Sigmoid colon (tissue), 4 donors: ENCODE measurements around the gene GOLGA8B.
"Not testable (repeated sequence)": the region's sequence is repeated elsewhere in the genome, so short reads cannot be mapped to it uniquely, and the experiment has no call there.

Experiments
- CTCF ChIP-seq, 4 experiments: fragments of 450-650 bp in 3 of 4; fragments of 200-600 bp in 1 of 4; IDR thresholded peaks; one replicate each; pipeline ENCODE4 v1.5.1; 2016 to 2019; ENCODE audit warnings: antibody characterized with exemption in 4 of 4, mild to moderate bottlenecking in 3 of 4, moderate library complexity in 2 of 4
- POLR2AphosphoS5 ChIP-seq, 4 donors: sonication (generic); formaldehyde crosslinking; IDR thresholded peaks; one replicate each; pipeline ENCODE4 v1.6.1; 2017; ENCODE audit warnings: antibody characterized with exemption in 4 of 4

GRCh38 chr15:34633165-34633564, 49.7 kb upstream of the GOLGA8B start:
- TF ChIP-seq CTCF, POLR2AphosphoS5 (IDR thresholded peaks at IDR 0.05): not testable (repeated sequence)
